HG02798 (cell line): ENCODE measurements around the gene EXT2.
A peak's percentile ranks its signal among the peaks of the same experiment; 100 is the strongest.

Experiments
- ATAC-seq: cut with Tn5 transposase; IDR thresholded peaks from one replicate; pipeline ENCODE4 v1.9.1; 2021; ENCODE audit warnings: mild to moderate bottlenecking; ENCODE audit not compliant: unreplicated experiment, poor library complexity

The EXT2 gene

GRCh38 chr11:44279483-44279882 is 184.0 kb downstream of the EXT2 start:
- no peak for ATAC-seq

DNA sequence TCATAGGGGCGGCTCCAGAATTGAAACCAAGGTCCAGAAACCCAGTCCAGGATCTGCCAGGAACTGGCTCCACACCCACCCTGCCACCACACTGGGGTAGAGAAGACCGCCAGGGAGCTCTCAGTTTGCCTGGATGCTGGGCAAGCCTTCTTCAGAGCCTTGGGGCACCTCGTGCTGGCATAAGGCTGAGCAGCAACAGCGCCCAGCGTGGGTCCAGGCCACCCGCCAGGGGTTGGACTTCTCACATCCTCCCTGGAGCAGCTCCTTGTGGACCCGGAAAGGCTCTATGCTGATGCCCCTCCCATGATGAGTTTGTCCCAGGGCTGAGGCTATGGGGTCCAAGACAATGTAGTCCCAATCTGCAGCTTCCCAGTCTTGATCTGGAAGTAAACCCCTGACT is 184.8 kb downstream of the EXT2 start:
- ATAC-seq, result no peak

GRCh38 chr11:44281151-44281550 is 185.7 kb downstream of the EXT2 start:
- no peak for ATAC-seq

GRCh38 chr11:44282620-44283019 is 187.1 kb downstream of the EXT2 start:
- ATAC-seq, result no peak

GRCh38 chr11:44285756-44286155 is 190.3 kb downstream of the EXT2 start:
- ATAC-seq, result no peak

DNA sequence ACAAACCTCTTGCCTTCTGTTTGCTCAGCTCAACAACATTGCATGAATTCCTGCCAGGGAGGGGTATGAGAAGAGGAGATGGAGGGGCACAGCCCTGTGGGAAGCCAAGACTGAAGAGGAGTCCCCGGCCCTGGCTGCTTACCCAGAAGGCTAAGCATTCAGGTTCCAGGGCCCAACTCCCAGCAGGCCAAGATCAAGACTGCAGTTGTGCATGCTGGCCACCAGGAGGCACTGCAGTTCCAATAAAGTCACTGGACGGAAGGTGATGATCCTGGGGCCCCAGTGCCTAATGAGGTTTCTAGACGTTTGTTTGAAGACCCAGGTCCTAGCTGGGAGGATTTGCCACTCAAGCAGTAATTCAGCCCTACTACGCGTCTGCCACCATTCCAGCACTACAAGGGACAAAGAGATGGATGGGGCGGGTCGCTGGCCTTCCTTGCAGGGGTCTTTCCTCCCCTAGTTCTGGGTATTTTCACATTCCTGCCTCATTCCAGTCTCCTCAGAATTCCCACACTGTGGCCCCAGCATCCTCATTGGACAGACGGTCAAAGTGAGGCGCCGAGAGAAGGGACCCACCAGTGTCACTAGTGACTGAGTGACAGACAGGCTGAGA is 190.9 kb downstream of the EXT2 start:
- peak; percentile 63 for ATAC-seq

- no peak for ATAC-seq
Observed at GRCh38 chr11:44286911-44287310, 191.4 kb downstream of the EXT2 start.

GRCh38 chr11:44288133-44288526 is 192.7 kb downstream of the EXT2 start:
- ATAC-seq, result no peak

DNA sequence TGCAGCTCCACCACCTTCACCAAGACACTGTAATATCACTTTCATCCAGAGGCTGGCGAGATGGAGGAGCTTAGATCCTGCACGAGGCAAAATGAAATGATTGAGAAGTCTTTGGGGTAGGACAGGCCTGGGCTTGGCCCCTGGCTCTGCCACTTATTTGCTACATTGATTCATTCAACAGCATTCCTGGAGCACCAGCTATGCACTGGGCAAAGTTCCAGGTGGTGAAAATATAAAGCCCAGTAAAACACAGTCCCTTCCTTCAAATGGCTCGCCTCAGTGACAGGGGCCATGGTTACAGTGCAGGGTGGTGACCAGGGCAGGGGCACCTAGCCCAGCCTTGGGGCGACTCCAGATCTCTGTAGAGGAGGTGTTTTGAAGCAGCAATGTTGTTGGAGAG is 194.7 kb downstream of the EXT2 start:
- no peak for ATAC-seq
